NCI-H69 (cell line): Measurements from ENCODE around the gene TPO.
A peak's percentile ranks its signal among the peaks of the same experiment; 100 is the strongest.
"Not testable (repeated sequence)": the region's sequence is repeated elsewhere in the genome, so short reads cannot be mapped to it uniquely, and the experiment has no call there.

ENCODE experiments used
- DNase-seq: peaks from one replicate; lab custom pipeline; 2025; lab: John Stamatoyannopoulos, UW

TPO gene

GRCh38 chr2:1556776-1557466 lies 143.7 kb downstream of the TPO start:
- DNase-seq: no peak

- no peak for DNase-seq
Observed at GRCh38 chr2:1557467-1557820, 144.2 kb downstream of the TPO start.

- no peak for DNase-seq
Observed at GRCh38 chr2:1559589-1560175, 146.4 kb downstream of the TPO start.

- DNase-seq: no peak
Observed at GRCh38 chr2:1561259-1561658, 148.0 kb downstream of the TPO start.

- no peak for DNase-seq
Observed at GRCh38 chr2:1561811-1562421, 148.7 kb downstream of the TPO start.

- DNase-seq: no peak
Observed at GRCh38 chr2:1563084-1563857, 150.0 kb downstream of the TPO start.

- no peak for DNase-seq
Observed at GRCh38 chr2:1563943-1564891, 151.0 kb downstream of the TPO start.

GRCh38 chr2:1567556-1568344 lies 154.5 kb downstream of the TPO start:
- DNase-seq: no peak

GRCh38 chr2:1568345-1568668 lies 155.0 kb downstream of the TPO start:
- DNase-seq: not testable (repeated sequence)

- DNase-seq: no peak
Observed at GRCh38 chr2:1569879-1570450, 156.7 kb downstream of the TPO start.

GRCh38 chr2:1571477-1572417 lies 158.5 kb downstream of the TPO start:
- peak; percentile 26 for DNase-seq

GRCh38 chr2:1572638-1573037 lies 159.4 kb downstream of the TPO start:
- DNase-seq: no peak

GRCh38 chr2:1577846-1578245 lies 164.6 kb downstream of the TPO start:
- no peak for DNase-seq

GRCh38 chr2:1581257-1581964 lies 168.1 kb downstream of the TPO start:
- DNase-seq: not testable (repeated sequence)

GRCh38 chr2:1581965-1582625 lies 168.8 kb downstream of the TPO start:
- no peak for DNase-seq

GRCh38 chr2:1582891-1583341 lies 169.7 kb downstream of the TPO start:
- DNase-seq: no peak

- no peak for DNase-seq
Observed at GRCh38 chr2:1584051-1584531, 170.8 kb downstream of the TPO start.
